GM18502 (cell line): Measurements from ENCODE around the gene ANO1.

Source experiments
- ATAC-seq: cut with Tn5 transposase; IDR thresholded peaks from one replicate; pipeline ENCODE4 v1.9.1; 2021; ENCODE audit warnings: mild to moderate bottlenecking; ENCODE audit not compliant: unreplicated experiment, poor library complexity

The ANO1 gene

GRCh38 chr11:70049045-70049444 lies 29.1 kb upstream of the ANO1 start:
- ATAC-seq: no peak

- no peak for ATAC-seq
Measured at GRCh38 chr11:70050243-70050642, 27.9 kb upstream of the ANO1 start.

GRCh38 chr11:70054004-70054403 lies 24.1 kb upstream of the ANO1 start:
- ATAC-seq: no peak

- no peak for ATAC-seq
Measured at GRCh38 chr11:70055444-70055843, 22.7 kb upstream of the ANO1 start.

GRCh38 chr11:70057080-70057479 lies 21.0 kb upstream of the ANO1 start:
- no peak for ATAC-seq

GRCh38 chr11:70059971-70060370 lies 18.1 kb upstream of the ANO1 start:
- no peak for ATAC-seq

GRCh38 chr11:70060611-70061293 lies 17.4 kb upstream of the ANO1 start:
- ATAC-seq: no peak

- ATAC-seq: no peak
Measured at GRCh38 chr11:70061734-70062133, 16.4 kb upstream of the ANO1 start.

GRCh38 chr11:70063121-70063520 lies 15.0 kb upstream of the ANO1 start:
- ATAC-seq: no peak

- ATAC-seq: no peak
Measured at GRCh38 chr11:70063555-70063954, 14.6 kb upstream of the ANO1 start.

- no peak for ATAC-seq
Measured at GRCh38 chr11:70064008-70064725, 13.9 kb upstream of the ANO1 start.

GRCh38 chr11:70064726-70065317 lies 13.3 kb upstream of the ANO1 start:
- no peak for ATAC-seq

GRCh38 chr11:70065318-70066135 lies 12.6 kb upstream of the ANO1 start:
- ATAC-seq: no peak

GRCh38 chr11:70066136-70066520 lies 12.0 kb upstream of the ANO1 start:
- no peak for ATAC-seq

GRCh38 chr11:70066628-70067027 lies 11.5 kb upstream of the ANO1 start:
- no peak for ATAC-seq

- no peak for ATAC-seq
Measured at GRCh38 chr11:70067036-70067435, 11.1 kb upstream of the ANO1 start.

- ATAC-seq: no peak
Measured at GRCh38 chr11:70067591-70068341, 10.4 kb upstream of the ANO1 start.

- ATAC-seq: no peak
Measured at GRCh38 chr11:70068345-70068744, 9.8 kb upstream of the ANO1 start.

GRCh38 chr11:70068950-70069349 lies 9.2 kb upstream of the ANO1 start:
- no peak for ATAC-seq

GRCh38 chr11:70070706-70071105 lies 7.4 kb upstream of the ANO1 start:
- no peak for ATAC-seq
